Right renal pelvis (tissue), 4 donors: ENCODE data around the gene AACS. TPM values are rescaled to one million over a fixed set of nuclear protein-coding genes. Genes with fewer than 3 reads are reported as not detected.
"Not testable (repeated sequence)": the region's sequence is repeated elsewhere in the genome, so short reads cannot be mapped to it uniquely, and the experiment has no call there.

Experiments
- DNase-seq, 4 donors: peaks; one replicate each; pipeline ENCODE4 v3.0.0-alpha.2; 2013; ENCODE audit warnings: low read depth in 4 of 4, low spot score in 3 of 4, missing footprints in 1 of 4
- polyA plus RNA-seq, 4 donors: library from polyadenylated mRNA; unstranded; fragments of 120-200 nt; gene quantifications; one replicate each; pipeline ENCODE4 v1.2.1, GENCODE V29; 2013; ENCODE audit not compliant: insufficient read length in 4 of 4

AACS gene
- polyA plus RNA-seq, 4 donors = 21.9 to 24.6 (median 23.4) TPM

DNA sequence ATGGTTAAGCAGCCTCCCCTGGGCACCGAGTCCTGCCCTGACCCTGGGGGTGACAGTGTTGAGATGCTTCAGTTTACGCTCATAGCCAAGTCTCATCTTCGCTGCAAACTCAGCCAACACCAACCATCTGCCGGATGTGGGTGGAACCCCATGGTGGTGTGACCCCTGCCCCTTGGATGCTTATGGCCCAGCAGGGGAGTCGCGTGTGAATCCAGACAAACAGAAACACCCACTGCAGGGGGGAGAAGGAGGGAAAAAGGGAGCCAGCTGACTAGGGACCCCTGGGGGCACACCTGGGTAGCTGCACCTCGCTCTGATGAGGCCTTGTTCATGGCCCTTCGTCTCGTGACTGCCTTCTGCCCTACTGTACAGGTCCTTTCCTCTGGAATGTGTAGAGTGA, 23.8 kb downstream of the AACS start:
- no peak for DNase-seq

GRCh38 chr12:125089626-125090025, 24.4 kb downstream of the AACS start:
- no peak for DNase-seq

DNA sequence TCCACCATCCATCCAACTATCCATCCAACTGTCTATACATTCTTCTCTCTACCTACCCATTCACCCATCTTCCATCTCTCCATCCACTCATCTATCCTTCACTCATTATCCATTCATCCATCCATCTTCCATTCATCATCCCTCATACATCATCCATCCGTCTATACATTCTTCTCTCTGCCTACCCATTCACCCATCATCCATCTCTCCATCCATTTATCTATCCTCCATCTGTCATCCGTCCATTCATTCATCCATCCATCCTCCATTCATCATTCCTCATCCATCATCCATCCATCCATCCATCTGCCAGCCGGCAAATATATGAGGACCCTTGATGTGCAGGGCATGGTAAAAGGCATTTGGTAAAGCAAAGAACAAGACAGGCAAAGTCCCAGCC, 25.2 kb downstream of the AACS start:
- no peak for DNase-seq

GRCh38 chr12:125091401-125091800, 26.2 kb downstream of the AACS start:
- DNase-seq = no peak

DNA sequence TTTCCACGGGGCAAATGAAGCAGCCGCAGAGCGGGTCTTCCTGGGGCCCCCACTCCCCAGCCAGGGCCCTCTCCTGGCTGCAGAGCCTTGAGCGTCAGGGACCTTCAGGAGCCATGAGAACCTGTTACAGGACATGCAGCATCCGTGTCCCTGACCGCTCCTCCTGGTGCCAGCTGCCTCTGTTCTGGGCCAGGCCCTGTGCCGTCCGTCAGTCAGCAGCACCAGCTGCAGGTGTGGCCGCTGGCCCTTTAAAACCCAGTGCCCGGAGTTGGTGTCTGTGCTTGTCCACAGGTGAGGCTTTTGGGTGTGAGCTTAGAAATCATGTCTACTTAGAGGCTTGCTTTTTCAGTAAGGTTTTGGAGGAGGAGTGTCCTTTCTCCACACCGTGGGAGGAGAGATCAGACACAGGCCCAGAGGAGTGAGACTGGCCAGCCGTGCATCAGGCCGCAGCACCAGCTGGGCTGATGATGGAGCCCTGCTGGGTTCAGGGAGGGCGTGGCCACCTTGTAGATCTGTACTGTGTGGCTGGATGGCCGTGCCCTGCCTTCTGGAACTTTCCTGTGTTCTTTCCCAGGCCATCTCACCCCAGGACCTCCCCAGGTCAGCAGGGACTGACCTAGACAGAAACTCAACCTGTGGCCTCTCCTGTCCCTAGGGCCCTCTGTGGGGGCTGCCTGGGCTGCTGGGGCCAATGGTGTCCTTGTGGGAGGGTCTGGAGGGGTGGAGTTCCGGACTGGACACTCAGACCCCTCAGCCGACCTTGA, 27.1 kb downstream of the AACS start:
- DNase-seq = no peak

DNA sequence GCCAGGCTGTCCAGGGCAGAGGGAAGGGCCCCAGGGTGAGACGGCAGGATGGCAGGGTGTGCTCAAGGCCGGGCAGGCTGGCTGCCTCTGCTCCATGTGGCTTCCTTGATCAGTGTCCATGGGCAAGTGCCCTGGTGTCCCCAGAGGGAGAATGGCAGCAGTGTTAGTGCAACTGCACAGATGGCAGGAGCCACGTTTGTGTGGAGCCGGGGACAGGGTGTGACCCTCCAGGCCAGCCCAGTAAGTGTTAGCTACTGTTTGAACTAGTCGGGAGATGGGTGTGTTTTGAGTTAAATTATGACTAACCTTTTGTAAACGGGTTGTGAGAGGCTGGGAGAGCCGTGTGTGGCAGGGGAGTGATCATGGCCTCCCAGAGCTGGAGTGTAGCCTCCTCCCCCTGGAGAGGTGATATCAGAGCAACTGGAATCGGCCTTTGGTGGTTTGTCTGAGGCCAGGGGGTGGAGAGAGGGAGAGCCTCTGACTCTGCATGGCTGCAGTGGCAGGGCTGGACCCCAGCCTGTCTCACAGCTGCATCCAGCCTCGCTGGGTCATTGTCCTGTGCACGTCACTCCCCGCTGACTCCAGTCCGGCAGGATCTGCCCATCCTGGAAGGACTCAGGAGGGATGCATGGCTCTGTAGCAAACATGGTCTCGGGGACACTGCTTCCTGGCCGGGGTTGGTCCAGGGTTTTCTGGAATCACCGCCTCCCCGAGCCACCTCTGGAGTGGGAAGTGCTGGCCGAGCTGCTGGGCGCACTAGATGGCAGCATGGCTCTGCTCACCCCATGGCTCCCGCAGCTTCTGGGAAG, 27.8 kb downstream of the AACS start:
- DNase-seq = no peak

DNA sequence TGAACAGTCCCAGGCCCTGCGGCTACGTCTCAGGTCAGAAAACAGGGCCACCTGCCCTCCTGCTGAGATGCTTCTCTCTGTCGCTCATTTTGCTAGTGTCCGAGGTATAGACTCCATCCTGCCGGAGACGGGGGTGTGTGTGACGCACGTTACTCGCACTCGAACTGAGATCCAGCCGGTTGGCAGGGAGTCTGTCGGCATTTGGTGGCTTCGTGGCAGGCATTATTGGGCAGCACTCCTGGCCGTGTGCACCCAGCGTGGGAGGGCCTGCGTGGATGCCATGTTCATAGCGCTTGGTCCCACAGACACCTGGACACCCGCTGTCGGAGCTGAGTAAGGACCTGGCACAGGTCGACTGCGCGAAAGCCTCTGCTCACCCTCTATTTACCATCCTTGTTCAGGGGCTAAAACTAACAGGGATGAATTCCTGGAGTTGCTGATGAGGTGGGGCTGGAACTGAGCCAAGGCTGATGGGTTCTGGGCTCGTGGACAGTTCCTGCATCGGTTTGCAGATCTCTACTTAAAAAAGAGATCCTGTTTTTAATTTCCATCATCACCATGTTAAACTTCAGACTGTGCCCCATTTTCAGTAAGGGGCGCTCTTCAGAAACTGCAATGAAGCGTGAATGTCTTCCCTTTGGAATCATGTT, 28.6 kb downstream of the AACS start:
- DNase-seq = no peak

GRCh38 chr12:125096894-125097293, 31.7 kb downstream of the AACS start:
- DNase-seq = no peak

DNA sequence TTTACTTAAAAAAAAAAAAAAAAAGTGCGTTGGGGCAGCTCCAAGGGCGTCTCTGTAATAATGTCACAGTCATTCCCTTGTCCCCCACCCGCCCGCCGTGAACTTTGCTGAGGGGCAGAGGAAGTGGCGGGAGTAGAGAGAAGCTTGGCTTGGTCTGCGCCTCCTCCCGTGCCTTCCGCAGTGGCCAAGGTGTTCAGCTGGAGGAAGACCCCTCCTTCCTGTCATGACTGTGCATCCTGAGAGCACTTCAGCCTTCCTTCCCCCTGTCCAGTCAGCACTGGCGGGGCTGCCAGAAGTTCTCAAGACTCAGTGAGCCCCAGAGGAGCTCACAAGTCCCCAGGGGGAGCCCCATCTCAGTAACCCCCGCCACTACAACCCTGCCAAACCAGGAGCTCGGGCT, 32.2 kb downstream of the AACS start:
- no peak for DNase-seq

DNA sequence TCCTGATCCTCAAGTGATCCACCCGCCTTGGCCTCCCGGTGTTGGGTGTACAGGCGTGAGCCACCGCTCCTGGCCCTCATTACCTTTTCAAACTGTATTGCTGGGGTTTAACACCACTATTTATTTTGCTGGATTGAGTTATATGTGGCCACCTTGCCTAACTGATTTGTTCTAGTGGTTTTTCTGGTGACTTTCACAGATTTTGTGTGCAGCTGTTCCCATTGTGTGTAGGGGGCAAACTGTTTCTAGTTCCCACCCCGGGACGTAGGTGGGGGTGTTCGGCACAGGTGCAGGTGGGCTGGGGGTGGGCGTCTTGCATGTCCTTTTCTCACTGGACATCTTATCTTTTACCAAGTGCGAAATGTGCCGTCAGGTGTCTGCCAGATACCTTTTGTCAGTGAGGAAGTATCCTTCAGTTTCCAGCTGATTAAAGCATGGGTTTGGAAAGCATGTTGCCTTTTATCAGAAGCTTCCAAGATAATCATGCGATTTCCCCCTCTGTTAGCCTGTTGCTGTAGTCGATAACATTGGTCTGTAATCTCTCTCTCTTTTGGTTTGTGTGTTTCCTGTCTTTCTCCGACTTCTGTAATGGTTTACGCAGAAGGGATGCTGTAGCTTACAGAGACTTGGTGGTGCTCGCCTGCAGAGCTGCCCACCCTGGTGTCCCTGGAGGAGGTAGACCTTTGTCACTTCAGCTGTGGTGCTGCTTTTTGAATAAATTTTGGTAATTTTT, 33.6 kb downstream of the AACS start:
- no peak for DNase-seq

DNA sequence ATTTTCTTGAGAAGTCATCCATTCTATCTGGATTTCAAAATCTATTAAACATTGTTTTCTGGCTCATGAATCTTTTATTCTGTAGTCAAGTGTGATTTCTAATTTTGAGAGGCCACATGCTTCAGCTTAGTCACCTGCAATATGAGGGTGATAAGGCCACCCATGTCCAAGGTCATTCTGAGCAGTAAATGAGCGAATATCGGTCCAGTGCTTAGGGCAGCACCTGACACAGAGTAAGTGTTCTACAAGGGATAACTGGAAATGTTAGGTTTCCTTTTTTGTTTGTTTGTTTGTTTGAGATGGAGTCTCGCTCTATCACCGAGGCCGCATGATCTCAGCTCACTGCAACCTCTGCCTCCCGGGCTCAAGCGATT, 34.2 kb downstream of the AACS start:
- DNase-seq = no peak

DNA sequence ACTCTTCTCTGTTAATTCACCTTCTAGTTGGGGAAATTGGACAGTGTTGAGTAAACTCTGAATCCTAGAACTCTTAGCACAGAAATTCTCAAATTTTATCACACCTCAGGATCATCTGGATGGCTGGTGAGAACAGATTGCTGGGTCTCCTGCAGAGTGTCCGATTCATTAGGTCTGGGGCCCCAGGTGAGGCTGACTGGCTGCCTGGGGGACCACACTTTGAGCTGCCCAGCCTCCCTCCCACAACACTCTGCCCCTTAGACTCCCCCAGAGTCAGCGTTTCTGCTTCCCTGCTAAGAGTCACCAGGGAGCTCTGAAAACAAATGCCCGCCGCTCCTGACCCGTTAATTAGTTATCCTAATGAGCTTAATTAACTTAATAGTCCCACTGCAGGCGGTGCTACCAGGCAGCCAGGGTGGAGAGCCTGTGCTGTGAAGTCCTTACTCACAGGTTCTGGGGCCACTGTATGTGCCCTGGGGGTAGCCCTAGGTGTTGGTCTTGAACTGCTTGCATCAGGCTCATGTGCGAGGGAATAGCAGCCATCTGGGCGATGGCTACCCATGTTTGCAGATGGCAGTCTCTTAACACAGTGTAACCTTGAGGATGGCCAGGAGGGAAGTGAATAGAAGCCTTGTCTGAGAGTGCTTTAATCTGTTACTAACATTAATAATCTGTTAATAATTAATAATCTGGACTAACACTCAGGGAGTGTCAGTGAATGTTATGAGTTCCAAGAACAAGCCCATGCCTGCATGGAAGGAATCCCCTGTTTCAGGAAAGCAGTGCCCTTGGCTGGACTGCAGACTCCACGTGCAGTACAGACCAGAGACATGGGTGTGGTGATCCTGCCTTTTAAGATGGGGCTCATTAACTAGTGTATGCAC, 35.6 kb downstream of the AACS start:
- no peak for DNase-seq

DNA sequence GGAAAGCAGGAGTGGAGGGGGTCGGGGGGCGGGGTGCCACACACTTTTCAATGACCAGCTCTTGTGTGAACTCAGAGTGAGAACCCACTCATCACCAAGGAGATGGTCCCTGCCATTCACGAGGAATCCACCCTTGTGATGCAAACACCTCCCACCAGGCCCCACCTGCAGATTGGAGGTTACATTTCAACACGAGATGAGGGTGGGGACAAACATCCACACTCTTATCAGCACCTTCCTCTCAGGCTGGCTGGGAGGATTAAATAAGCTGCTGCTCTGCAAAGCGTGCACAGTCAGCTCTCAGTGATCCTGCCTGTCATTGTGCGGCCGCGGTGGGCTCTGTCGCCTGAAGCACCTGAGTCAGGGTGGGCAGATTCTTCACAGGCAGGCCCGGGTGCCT, 39.7 kb downstream of the AACS start:
- DNase-seq = no peak

DNA sequence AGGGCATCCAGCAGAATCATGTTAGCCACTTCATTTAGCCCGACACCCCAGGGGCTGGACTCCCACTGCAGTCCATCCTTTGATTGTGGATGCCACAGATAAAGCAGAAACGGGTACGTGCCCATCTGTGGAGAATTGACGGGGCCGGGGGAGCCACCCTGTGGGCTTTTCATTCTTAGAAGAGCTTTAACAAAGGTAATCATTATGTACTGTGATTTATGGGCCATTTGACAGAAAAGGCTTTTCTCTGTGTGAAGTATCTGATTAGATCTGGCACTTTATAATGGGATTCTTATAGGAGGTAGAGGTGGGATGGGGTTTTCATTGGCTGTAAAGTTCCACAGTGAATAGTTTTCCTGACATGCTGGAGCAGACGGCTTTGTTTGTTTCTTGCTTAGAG, 40.4 kb downstream of the AACS start:
- DNase-seq = no peak

DNA sequence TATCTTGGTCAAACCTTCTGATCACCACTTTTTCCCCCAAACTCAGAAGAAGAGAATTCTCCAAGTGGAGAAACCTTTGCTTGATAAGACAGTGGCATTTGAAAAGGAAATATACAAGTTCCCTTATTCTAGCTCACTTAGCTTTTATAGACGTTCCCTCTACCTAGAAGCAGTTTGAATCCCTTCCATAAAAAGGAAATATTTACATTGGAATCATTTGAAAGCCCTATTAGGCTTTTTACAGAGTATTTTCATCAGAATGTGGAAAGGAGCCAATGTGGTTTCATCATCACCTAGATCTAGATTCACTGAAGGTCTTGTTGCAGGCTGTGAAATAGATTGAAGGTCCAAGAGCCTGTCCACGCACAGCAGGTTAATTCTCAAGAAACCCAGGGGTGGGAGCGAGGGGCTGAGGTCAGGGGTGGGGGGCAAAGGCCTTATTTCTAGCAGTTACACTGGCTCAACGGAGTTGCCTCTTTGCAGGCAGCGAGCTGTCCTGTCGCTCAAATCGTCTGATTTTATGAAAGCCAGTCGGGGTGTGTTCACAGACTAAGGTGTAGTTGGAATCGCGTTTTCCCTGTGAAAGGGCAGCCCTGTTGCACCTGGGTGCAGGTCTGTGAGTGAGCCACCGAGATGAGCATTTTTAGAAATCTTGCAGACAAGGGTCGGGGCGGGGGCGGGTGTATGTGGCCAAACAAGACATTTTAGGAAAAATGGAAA, 45.6 kb downstream of the AACS start:
- no peak for DNase-seq

DNA sequence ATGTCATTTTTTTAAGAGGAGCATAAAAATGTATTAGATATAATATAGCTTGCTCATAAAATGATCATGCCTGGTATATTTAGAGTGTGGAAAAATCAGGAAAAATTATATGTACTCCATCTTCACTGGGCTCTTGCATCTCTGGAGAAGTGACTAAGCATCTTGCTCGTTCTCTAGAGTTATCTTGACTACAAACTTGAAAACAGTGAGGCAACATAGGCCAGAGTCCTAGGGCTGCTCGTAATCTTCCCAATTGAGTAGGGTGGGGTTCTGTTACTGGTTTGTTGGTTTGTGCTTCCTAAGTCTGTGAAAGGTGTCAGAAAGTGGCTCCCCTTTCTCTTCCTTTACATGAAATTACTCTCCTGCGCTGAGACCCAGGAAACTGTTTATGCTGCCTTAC, 46.2 kb downstream of the AACS start:
- no peak for DNase-seq

DNA sequence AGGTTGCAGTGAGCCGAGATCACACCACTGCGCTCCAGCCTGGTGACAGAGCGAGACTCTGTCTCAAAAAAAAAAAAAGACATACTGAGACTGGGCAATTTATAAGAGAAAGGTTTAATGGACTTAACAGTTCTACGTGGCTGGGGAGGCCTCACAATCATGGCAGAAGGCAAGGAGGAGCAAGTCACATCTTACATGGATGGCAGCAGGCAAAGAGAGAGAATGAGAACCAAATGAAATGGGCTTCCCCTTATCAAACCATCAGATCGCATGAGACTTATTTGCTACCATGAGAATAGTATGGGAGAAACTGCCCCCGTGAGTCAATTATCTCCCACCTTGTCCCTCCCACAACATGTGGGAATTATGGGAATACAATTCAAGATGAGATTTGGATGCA, 47.4 kb downstream of the AACS start:
- not testable (repeated sequence) for DNase-seq

- DNase-seq = no peak
Observed at GRCh38 chr12:125113263-125113662, 48.0 kb downstream of the AACS start.

DNA sequence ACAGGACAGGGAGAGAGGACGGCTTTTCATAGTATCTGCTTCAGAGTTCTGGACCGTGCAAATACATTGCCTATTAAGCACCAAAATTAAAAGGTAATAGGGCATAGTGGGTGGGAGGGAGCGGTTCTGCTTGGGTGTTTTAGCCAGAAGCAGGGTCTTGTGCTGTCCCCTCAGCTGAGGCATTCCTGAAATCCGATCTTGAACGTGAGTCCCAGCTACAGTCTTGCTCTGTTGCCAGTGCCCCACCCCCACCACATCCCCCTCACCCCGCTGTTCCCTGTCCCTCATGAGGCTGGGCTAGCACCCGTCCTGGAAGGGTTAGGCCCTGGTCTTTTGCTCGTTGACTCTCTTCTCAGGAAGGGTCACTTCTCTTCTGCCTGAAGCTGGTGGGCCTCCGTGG, 48.6 kb downstream of the AACS start:
- no peak for DNase-seq
